ENCODE measurements around the gene CEBPA.

DNA sequence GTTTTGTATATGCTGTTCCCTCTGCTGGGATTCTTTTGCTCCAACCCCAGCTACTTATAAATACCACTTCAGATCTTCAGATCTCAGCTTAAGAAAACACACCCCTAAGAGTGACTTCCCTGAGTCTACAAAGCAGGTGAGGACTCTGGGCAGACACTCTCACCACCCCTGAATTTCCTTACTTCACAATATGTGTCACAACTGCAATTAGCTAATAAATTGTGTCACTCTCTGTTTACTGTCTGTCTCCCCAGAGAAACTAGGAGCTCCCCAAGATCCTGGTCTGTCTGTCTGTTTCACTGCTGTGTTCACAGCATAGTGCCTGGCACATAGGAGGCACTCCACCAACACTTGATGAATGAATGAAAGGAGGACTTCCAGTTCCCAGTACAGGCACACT is 14.4 kb downstream of the CEBPA start:
- TF ChIP-seq, protein P1, sequence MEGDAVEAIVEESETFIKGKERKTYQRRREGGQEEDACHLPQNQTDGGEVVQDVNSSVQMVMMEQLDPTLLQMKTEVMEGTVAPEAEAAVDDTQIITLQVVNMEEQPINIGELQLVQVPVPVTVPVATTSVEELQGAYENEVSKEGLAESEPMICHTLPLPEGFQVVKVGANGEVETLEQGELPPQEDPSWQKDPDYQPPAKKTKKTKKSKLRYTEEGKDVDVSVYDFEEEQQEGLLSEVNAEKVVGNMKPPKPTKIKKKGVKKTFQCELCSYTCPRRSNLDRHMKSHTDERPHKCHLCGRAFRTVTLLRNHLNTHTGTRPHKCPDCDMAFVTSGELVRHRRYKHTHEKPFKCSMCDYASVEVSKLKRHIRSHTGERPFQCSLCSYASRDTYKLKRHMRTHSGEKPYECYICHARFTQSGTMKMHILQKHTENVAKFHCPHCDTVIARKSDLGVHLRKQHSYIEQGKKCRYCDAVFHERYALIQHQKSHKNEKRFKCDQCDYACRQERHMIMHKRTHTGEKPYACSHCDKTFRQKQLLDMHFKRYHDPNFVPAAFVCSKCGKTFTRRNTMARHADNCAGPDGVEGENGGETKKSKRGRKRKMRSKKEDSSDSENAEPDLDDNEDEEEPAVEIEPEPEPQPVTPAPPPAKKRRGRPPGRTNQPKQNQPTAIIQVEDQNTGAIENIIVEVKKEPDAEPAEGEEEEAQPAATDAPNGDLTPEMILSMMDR (IDR thresholded peaks at IDR 0.05) = no peak
- no peak for TF ChIP-seq POLR2A (IDR thresholded peaks at IDR 0.05)
